ENCODE measurements around the gene ARHGAP21.

The ARHGAP21 gene

GRCh38 chr10:24569828-24570657 lies 153.6 kb downstream of the ARHGAP21 start:
- FAIRE-seq: no peak

DNA sequence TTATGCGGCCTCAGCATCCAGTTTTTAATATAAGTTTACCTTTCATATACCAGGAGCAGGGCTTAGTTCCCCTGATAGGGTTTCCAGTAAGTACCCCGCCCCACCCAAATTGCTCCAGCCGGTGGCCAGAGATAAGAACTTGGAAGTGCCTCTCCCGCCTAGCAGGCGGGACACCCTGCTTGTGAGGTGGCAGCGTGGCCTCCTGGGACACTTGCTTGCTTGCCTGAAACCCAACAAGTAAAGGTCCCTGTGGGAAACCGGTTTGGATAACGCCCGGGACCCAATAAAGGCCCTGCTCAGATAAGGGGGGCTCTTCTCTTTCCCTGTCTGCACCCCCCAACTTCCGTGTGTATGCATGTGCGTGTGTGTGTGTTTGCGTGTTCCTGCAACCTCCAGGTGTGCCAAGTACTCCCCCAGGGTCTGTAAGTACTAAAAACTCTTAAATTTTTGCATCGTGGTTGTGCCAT lies 154.3 kb downstream of the ARHGAP21 start:
- no peak for FAIRE-seq

DNA sequence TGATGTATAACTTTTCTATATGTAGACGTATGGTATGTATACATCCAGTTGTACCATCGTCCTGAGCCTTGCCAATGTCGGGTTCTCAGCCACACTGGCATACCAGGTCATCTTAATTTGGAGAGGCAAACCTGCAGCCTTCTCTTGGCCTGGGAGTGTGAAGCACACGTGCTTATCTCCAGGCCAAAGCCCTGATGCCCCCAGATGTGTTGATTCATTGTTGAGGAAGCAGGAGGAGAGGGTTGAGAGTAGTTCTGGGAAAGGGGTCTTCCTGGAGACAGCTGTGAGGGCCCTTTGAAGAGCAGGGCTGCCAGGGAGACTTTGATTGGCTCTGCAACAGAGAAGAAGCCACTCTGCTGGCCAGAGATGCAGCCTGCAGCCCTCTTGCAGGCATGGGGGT lies 155.6 kb downstream of the ARHGAP21 start:
- FAIRE-seq: no peak

- no peak for FAIRE-seq
Observed at GRCh38 chr10:24561453-24561852, 162.2 kb downstream of the ARHGAP21 start.

DNA sequence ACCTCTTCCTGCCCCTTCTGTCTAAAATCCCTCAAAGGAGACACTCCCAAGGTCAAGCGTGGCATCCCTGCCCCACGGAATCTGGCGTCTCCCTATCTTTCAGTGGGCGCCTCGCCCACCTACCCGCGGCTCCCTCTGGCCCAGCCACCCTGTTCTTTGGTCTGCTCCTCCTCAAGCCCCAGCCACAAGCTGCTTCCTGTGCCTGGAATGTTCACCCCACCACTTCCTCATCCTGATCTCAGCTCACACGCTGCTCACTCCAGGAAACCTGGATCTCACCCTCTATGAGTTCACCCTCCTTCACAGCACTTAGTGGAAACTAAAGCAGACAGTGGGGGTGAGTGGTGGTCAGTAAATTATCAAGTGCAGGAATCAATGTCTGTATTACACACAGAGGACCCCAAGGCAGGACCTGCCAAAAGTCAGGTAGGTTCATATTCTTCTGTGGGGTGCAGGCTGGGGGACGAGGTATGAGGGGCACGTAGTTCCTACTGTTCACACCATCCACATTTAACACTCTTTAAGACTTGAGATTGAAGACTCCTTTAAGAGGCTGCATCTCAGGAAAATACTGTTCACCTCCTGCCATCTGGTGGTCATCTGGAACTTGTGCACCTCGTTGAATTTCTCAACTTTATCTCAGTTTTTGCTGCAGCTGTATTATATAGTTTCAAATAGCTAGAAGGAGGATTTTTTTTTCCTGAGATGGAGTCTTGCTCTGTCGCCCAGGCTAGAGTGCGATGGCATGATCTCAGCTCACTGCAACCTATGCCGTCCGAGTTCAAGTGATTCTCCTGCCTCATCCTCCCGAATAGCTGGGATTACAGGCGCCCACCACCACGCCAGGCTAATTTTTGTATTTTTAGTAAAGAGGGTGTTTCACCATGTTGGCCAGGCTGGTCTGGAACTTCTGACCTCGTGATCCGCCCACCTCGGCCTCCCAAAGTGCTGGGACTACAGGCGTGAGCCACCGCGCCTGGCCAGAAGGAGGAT lies 166.6 kb downstream of the ARHGAP21 start:
- peak; percentile 17 for FAIRE-seq

GRCh38 chr10:24556126-24556749 lies 167.4 kb downstream of the ARHGAP21 start:
- FAIRE-seq: no peak

DNA sequence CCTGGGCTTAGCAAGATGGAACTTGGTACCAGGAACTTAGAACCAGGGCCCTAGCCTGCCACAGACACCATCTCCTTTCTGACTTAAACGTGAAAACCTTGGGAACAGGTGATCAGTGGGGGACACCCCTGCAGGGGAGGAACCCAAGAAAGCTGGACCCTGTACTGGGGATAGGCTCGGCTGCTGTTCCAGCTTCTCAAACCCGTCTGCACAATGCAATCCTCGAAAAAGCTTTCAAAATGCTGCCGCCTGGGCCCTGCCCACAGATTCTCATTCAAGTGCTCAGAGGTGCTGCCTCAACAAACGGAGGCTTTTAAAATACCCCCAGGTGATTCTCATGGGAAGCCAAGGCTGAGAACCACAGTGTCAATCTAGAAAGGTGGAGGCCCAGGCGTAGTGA lies 169.7 kb downstream of the ARHGAP21 start:
- no peak for FAIRE-seq

DNA sequence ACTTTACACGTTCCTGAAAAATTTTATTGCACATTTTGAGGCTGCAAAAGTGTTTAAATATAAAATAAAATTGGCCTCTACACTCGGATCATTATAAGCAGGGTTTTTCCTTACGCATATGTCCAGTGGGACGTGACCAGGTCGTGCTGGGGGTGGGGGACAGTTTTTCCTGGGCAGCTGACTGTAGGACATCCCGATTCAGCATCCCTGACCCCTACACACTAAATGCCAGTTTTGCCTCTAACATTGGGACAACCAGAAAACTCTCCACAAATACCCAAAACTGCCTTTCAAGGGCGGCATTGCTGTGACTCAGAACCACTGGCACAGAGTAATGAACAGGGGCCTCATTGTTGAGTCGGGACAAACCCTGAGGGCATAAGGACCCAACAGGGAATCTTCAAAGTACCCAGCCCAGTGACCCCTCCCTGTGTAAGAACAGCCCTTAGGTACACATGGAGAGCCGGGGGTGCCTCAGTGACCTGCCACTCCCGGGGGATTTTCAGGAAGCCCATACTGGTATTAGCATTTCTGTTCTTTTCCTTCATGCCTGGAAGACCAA lies 170.6 kb downstream of the ARHGAP21 start:
- no peak for FAIRE-seq

GRCh38 chr10:24552346-24553016 lies 171.2 kb downstream of the ARHGAP21 start:
- FAIRE-seq: no peak

DNA sequence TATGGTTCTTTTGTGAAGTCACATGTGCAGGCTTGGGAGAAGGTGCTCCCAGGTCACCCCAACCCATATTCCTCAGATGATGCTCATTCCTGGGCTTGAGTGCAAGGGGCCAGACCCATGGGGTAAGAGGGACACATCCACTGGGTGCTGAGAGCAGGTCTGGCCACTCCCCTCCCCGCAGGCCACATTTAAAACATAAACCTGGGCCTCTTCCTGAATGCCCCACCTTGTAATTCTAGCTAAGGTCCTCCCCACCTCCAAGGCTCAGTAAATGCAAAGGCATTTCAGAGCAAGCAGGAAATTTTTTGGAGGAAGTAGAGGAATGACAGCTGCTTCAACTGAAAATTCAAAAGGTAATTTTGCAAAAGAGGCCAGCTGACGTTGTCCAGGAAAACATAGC lies 172.5 kb downstream of the ARHGAP21 start:
- FAIRE-seq: no peak

DNA sequence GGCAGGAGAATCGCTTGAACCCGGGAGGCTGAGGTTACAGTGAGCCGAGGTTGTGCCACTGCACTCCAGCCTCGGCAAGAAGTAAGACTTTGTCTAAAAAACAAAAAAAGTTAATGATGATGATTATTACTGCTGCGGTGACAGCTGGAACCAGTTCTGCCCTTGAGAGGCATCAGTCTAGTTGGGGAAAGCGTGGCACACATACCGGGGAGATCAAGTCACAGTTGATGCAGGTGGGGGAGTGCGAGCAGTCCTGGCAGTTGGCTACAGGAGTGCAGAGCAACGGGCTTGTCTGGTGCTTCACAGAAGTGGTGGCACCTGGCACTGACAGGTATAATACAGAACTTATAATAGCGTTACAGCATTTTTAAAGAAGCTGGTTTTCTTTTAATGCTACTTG lies 173.0 kb downstream of the ARHGAP21 start:
- FAIRE-seq: no peak

DNA sequence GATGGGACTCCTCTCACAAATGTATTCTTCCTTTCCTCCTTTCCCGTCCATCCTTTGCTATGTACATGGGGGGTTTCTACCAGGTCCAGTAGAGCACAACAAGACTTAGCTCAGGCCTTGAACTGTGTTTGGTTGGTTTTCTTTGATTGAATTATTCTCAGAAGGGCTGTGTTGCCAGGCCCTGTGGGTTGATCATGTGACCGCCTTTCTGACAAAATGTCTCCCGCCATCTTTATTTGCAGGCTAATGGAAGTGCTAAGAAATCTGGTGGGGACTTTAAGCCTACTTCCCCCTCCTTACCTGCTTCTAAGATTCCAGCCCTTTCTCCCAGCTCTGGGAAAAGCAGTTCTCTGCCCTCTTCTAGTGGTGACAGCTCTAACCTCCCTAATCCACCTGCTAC lies 178.1 kb downstream of the ARHGAP21 start:
- no peak for FAIRE-seq

GRCh38 chr10:24544776-24545175 lies 178.9 kb downstream of the ARHGAP21 start:
- no peak for FAIRE-seq

DNA sequence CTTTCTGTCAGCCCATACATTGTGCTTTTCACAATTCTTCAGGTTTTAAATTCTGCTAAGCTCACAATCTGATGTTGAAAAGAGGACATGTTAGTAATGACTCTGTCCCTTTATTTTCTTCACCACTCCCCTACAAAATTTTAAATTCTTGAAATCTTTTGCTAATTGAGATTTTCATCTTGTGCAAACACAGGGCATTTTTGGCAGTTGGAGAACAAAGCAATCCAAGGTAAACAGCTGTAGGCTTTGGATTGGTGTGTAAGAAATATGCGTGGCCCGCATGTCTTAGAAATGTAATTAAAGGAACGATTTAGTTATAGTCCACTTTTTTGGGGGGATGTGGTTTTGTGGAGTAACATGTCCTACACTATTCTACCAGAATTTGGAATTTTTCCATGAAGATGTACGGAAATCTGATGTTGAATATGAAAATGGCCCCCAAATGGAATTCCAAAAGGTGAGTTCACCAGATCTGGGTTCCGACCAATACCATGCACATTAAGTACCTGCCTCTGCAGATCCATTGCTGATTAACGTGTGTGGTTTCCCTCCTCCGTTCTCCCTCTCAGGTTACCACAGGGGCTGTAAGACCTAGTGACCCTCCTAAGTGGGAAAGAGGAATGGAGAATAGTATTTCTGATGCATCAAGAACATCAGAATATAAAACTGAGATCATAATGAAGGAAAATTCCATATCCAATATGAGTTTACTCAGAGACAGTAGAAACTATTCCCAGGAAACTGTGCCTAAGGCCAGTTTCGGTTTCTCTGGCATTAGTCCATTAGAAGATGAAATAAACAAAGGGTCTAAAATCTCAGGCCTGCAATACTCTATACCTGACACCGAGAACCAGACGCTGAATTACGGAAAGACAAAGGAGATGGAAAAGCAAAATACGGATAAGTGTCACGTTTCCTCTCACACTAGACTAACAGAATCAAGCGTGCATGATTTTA lies 181.1 kb downstream of the ARHGAP21 start:
- FAIRE-seq: no peak

GRCh38 chr10:24541239-24541753 lies 182.4 kb downstream of the ARHGAP21 start:
- FAIRE-seq: no peak

- no peak for FAIRE-seq
Observed at GRCh38 chr10:24536636-24537035, 187.1 kb downstream of the ARHGAP21 start.

DNA sequence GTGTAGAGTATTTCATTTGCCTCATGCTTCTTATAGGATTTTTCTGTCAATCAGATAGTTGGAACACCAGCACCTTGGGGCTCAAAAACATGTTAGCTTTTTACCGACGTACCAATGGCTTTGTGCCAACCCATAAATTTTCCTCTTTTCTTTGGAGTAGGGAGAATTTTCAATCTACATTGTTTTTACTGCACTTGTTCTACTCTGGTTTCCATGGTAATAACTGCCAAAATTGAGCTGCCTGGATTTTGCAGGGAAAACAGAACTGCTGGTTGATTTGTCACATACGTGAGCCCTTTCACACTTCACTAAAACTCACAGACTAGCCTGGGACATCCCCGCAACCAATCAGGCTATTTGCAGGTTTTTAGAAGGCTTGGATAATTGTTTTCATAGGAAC lies 189.7 kb downstream of the ARHGAP21 start:
- no peak for FAIRE-seq

Data from TTC549 (cell line).